CD14-positive monocyte (primary cell): ENCODE data around the gene UBL3. TPM values are rescaled to one million over a fixed set of nuclear protein-coding genes. Genes with fewer than 3 reads are reported as not detected.

ENCODE experiments used
- DNase-seq, 3 donors: peaks; one replicate each; pipeline ENCODE4 v3.0.0-alpha.2; 2011 to 2022
- H2AFZ ChIP-seq: 2 replicates; pipeline ENCODE4 v1.6.0; 2012; ENCODE audit warnings: mild to moderate bottlenecking, low read depth, low read length, inconsistent platforms; ENCODE audit not compliant: insufficient read depth, poor library complexity, severe bottlenecking
- H3K27ac ChIP-seq, 2 donors: 1 replicate in 1 of 2; 2 replicates in 1 of 2; pipeline ENCODE4 v1.5.1; 2012 to 2013; ENCODE audit warnings: low read length in 2 of 2, control low read depth in 1 of 2, inconsistent platforms in 1 of 2, low read depth in 1 of 2, mild to moderate bottlenecking in 1 of 2
- H3K27me3 ChIP-seq, 2 donors: one replicate each; pipeline versions ENCODE4 v1.6.0 to v1.6.1; 2011 to 2013; ENCODE audit warnings: low read length in 2 of 2; ENCODE audit not compliant: control insufficient read depth in 2 of 2, insufficient read depth in 2 of 2
- H3K36me3 ChIP-seq, 2 donors: replicated peaks in 1 of 2; 1 replicate in 1 of 2; 2 replicates in 1 of 2; pipeline versions ENCODE4 v1.5.1 to v1.6.1; 2012 to 2013; ENCODE audit warnings: low read length in 2 of 2, control low read depth in 1 of 2, inconsistent platforms in 1 of 2, mild to moderate bottlenecking in 1 of 2; ENCODE audit not compliant: insufficient read depth in 2 of 2, control insufficient read depth in 1 of 2
- H3K4me1 ChIP-seq, 2 donors: 1 replicate in 1 of 2; 2 replicates in 1 of 2; pipeline versions ENCODE4 v1.5.1 to v1.6.1; 2012 to 2013; ENCODE audit warnings: low read length in 2 of 2, control low read depth in 1 of 2, inconsistent platforms in 1 of 2, mild to moderate bottlenecking in 1 of 2, moderate library complexity in 1 of 2; ENCODE audit not compliant: insufficient read depth in 2 of 2, control insufficient read depth in 1 of 2
- H3K4me2 ChIP-seq: replicated peaks from 2 replicates; pipeline ENCODE3; 2012; ENCODE audit warnings: low read length, moderate library complexity, mild to moderate bottlenecking; ENCODE audit not compliant: poor library complexity, severe bottlenecking; ENCODE audit errors: extremely low read depth
- H3K4me3 ChIP-seq, 3 experiments: fragments of 200-600 bp in 1 of 3; sonication (generic) in 1 of 3; replicated peaks in 1 of 3; 1 replicate in 2 of 3; 2 replicates in 1 of 3; pipeline ENCODE4 v1.5.1; 2011 to 2013; ENCODE audit warnings: low read length in 3 of 3, mild to moderate bottlenecking in 3 of 3, control low read depth in 2 of 3, low read depth in 2 of 3, inconsistent platforms in 1 of 3, moderate library complexity in 1 of 3
- H3K79me2 ChIP-seq: 2 replicates; pipeline ENCODE4 v1.6.0; 2012; ENCODE audit warnings: mild to moderate bottlenecking, control low read depth, inconsistent platforms, low read length, moderate library complexity; ENCODE audit not compliant: insufficient read depth
- H3K9ac ChIP-seq: 2 replicates; pipeline ENCODE4 v1.6.0; 2017; ENCODE audit warnings: low read length, mild to moderate bottlenecking; ENCODE audit not compliant: insufficient read depth, poor library complexity, severe bottlenecking
- H3K9me3 ChIP-seq, 2 donors: replicated peaks in 1 of 2; 1 replicate in 1 of 2; 2 replicates in 1 of 2; pipeline versions ENCODE4 v1.5.1 to v1.6.1; 2012 to 2013; ENCODE audit warnings: low read length in 2 of 2, control low read depth in 1 of 2; ENCODE audit not compliant: control insufficient read depth in 1 of 2, insufficient read depth in 1 of 2
- H4K20me1 ChIP-seq: 2 replicates; pipeline ENCODE4 v1.6.0; 2012; ENCODE audit warnings: mild to moderate bottlenecking, low read length, control low read depth, moderate library complexity; ENCODE audit not compliant: insufficient read depth
- H3K27ac Mint-ChIP-seq, 7 donors: one replicate each; pipeline ENCODE4 v1.8.0; 2020; ENCODE audit warnings: mild to moderate bottlenecking in 7 of 7, mixed read lengths in 7 of 7, moderate library complexity in 6 of 7, inconsistent platforms in 2 of 7
- H3K27me3 Mint-ChIP-seq, 3 donors: one replicate each; pipeline ENCODE4 v1.8.0; 2021 to 2022; ENCODE audit warnings: low read depth in 3 of 3, mild to moderate bottlenecking in 3 of 3, mixed read lengths in 3 of 3, moderate library complexity in 3 of 3, inconsistent platforms in 1 of 3
- H3K36me3 Mint-ChIP-seq, 2 donors: one replicate each; pipeline ENCODE4 v1.8.0; 2020; ENCODE audit warnings: mixed read lengths in 2 of 2, inconsistent platforms in 1 of 2, mild to moderate bottlenecking in 1 of 2
- H3K4me1 Mint-ChIP-seq: one replicate; pipeline ENCODE4 v1.8.0; 2020; ENCODE audit warnings: mild to moderate bottlenecking, mixed read lengths
- H3K4me3 Mint-ChIP-seq, 2 donors: one replicate each; pipeline ENCODE4 v1.8.0; 2020; ENCODE audit warnings: mild to moderate bottlenecking in 2 of 2, mixed read lengths in 2 of 2, moderate library complexity in 1 of 2
- H3K9me3 Mint-ChIP-seq, 7 donors: one replicate each; pipeline ENCODE4 v1.8.0; 2020 to 2022; ENCODE audit warnings: mixed read lengths in 7 of 7, mild to moderate bottlenecking in 6 of 7, moderate library complexity in 6 of 7, inconsistent platforms in 2 of 7
- WGBS: methylation state at CpG from one replicate; pipeline ENCODE4 v1.1.5; 2013; ENCODE audit warnings: missing lambda C conversion rate; ENCODE audit not compliant: insufficient coverage; 5-methylcytosine and 5-hydroxymethylcytosine counted together
- intact Hi-C, 2 donors: fragments of 100-400 bp; cut with micrococcal nuclease; formaldehyde crosslinking; loops; one replicate each; pipeline versions ENCODE4 v1.15.0 to v1.15.1; 2023
- polyA plus RNA-seq, 3 donors: library from polyadenylated mRNA; depleted of rRNA in 1 of 3; unstranded in 2 of 3; stranded (reverse) in 1 of 3; fragments of 300-500 nt in 2 of 3; fragments of >200 nt in 1 of 3; fragmentation: Illumina TruSeq in 2 of 3; gene quantifications; 1 replicate in 2 of 3; 2 replicates in 1 of 3; pipeline ENCODE4 v1.2.3, GENCODE V29; 2012 to 2021
- TF ChIP-seq, protein P1 (sequence below): fragments of 200-600 bp; IDR thresholded peaks from one replicate; pipeline ENCODE4 v1.8.0; 2022; ENCODE audit warnings: antibody characterized with exemption, mild to moderate bottlenecking

Gene UBL3
- polyA plus RNA-seq, 3 donors: 13.0 to 32.3 (median 28.2) TPM

- H3K27ac Mint-ChIP-seq: peak overlapping the region in 1 of 7 donors; percentile 1
- Histone ChIP-seq H3K4me2 (no peak overlapping the region), H3K9ac (no peak overlapping the region), H3K4me3 (no peak overlapping the region), H3K9me3 (no peaks in the 10 kb centered on the region), H3K4me1 (peaks cover 0 to under 1% of the 10 kb centered on the region in 2 donors), H3K27me3 (no peaks in the 10 kb centered on the region), H3K79me2 (no peaks in the 10 kb centered on the region), H3K27ac (no peak overlapping the region), H3K36me3 (no peaks in the 10 kb centered on the region), H4K20me1 (no peaks in the 10 kb centered on the region), H2AFZ (no peak overlapping the region)
- no peak for DNase-seq
- no peak overlapping the region for H3K4me3 Mint-ChIP-seq
- intact Hi-C loops: loop anchor here in 1 of 2 donors (10.0 kb wide), 2 partner anchors 259 to 261 kb away; partner anchors contain the start of gene SLC7A1
- peaks cover 7% of the 10 kb centered on the region for H3K4me1 Mint-ChIP-seq
- TF ChIP-seq, protein P1, sequence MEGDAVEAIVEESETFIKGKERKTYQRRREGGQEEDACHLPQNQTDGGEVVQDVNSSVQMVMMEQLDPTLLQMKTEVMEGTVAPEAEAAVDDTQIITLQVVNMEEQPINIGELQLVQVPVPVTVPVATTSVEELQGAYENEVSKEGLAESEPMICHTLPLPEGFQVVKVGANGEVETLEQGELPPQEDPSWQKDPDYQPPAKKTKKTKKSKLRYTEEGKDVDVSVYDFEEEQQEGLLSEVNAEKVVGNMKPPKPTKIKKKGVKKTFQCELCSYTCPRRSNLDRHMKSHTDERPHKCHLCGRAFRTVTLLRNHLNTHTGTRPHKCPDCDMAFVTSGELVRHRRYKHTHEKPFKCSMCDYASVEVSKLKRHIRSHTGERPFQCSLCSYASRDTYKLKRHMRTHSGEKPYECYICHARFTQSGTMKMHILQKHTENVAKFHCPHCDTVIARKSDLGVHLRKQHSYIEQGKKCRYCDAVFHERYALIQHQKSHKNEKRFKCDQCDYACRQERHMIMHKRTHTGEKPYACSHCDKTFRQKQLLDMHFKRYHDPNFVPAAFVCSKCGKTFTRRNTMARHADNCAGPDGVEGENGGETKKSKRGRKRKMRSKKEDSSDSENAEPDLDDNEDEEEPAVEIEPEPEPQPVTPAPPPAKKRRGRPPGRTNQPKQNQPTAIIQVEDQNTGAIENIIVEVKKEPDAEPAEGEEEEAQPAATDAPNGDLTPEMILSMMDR: no peak
- WGBS: 55% methylated on average over 2 of the region's 4 CpGs
- no peaks in the 10 kb centered on the region for H3K36me3 Mint-ChIP-seq
- H3K9me3 Mint-ChIP-seq: no peaks in the 10 kb centered on the region
- no peaks in the 10 kb centered on the region for H3K27me3 Mint-ChIP-seq
These were observed 5.4 kb upstream of the UBL3 start for GRCh38 chr13:29855784-29856183.

DNA sequence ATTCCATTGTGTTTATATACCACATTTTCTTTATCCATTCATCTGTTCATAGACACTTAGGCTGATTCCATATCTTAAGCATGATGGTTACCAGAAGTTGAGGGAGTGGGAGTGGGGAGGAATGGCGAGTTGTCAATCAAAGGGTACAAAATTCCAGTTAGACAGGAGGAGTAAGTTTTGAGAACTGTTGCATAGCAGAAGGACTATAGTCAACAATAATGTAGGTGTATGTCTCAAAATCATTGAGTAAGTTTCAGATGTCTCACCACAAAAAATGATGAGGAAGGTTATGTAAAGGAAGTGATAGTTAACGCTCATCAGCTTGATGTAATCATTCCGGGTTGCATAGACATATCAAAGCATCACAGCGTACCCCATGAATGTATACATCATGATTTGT, 4.6 kb upstream of the UBL3 start:
- H3K4me1 Mint-ChIP-seq: peaks cover 8% of the 10 kb centered on the region
- H3K9me3 Mint-ChIP-seq: no peaks in the 10 kb centered on the region
- H3K4me3 Mint-ChIP-seq: no peak overlapping the region

More for the DNA sequence above, 4.6 kb upstream of the UBL3 start:
- H3K4me3 ChIP-seq: no peak overlapping the region
- H3K9ac ChIP-seq: no peak overlapping the region
- no peaks in the 10 kb centered on the region for H3K27me3 Mint-ChIP-seq
- whole genome bisulfite sequencing: 86% methylated on average over 1 of the region's 4 CpGs
- no peak for DNase-seq
- H3K36me3 ChIP-seq: no peaks in the 10 kb centered on the region
- H3K79me2 ChIP-seq: peaks cover 3% of the 10 kb centered on the region
- H3K9me3 ChIP-seq: no peaks in the 10 kb centered on the region
- H3K4me2 ChIP-seq: no peak overlapping the region
- no peak overlapping the region for H3K27ac Mint-ChIP-seq
- H3K36me3 Mint-ChIP-seq: no peaks in the 10 kb centered on the region
- no peak overlapping the region for H3K27ac ChIP-seq
- intact Hi-C loops: loop anchor here in 1 of 2 donors (10.0 kb wide), 2 partner anchors 260 kb away; partner anchors contain the start of gene SLC7A1
- H3K27me3 ChIP-seq: no peaks in the 10 kb centered on the region
- H2AFZ ChIP-seq: no peak overlapping the region
- H4K20me1 ChIP-seq: no peaks in the 10 kb centered on the region
- TF ChIP-seq, protein P1: no peak
- peaks cover 0 to 2% of the 10 kb centered on the region in 2 donors for H3K4me1 ChIP-seq
